ENCODE results near the gene CCM2L. TPM values are rescaled to one million over a fixed set of nuclear protein-coding genes. Genes with fewer than 3 reads are reported as not detected.

Gene CCM2L
- total RNA-seq (2022; extraction: Qiagen RNA extraction; ENCODE audit: low read depth) = 0.47 to 0.67 TPM (median 0.56 TPM) in 5 replicates

GRCh38 chr20:32010101-32010500 lies at the start of gene CCM2L:
Gene CCM2L, plus strand, starts transcription at chr20:32010438. Its CDS starts 17 bp downstream, at chr20:32010455.

GRCh38 chr20:31967830-31968249 lies 42.4 kb upstream of the CCM2L start, which contains the start of gene XKR7:
Gene XKR7, plus strand, starts transcription at chr20:31968151. Its CDS starts 25 bp downstream, at chr20:31968176.

GRCh38 chr20:32052090-32052777 lies 42.0 kb downstream of the CCM2L start, which contains the start of gene HCK:
Gene HCK, plus strand, starts transcription at chr20:32052242.

Other genes starting within 250 kb of the CCM2L start
- gene MYLK2, start 191.1 kb upstream of the CCM2L start, total RNA-seq (2022; extraction: Qiagen RNA extraction; ENCODE audit: low read depth) = 0.37 to 0.86 TPM (median 0.46 TPM) in 5 replicates
- 0.46 to 1.2 TPM (median 0.77 TPM) in 5 replicates for gene FOXS1, start 164.8 kb upstream of the CCM2L start, total RNA-seq (2022; extraction: Qiagen RNA extraction; ENCODE audit: low read depth)
- 0.57 to 1.8 TPM (median 0.95 TPM) in 5 replicates for gene DUSP15, start 139.9 kb upstream of the CCM2L start, total RNA-seq (2022; extraction: Qiagen RNA extraction; ENCODE audit: low read depth)
- gene TTLL9, start 139.8 kb upstream of the CCM2L start, total RNA-seq (2022; extraction: Qiagen RNA extraction; ENCODE audit: low read depth) = 0.03 to 0.15 TPM (median 0.09 TPM) in 5 replicates
- gene PDRG1, start 58.4 kb upstream of the CCM2L start, total RNA-seq (2022; extraction: Qiagen RNA extraction; ENCODE audit: low read depth) = 33.0 to 38.8 TPM (median 33.7 TPM) in 5 replicates
- gene XKR7, start 42.3 kb upstream of the CCM2L start, total RNA-seq (2022; extraction: Qiagen RNA extraction; ENCODE audit: low read depth) = 0.01 TPM in 1 of 5 replicates, not detected in the others
- 0.08 to 0.13 TPM (median 0.10 TPM) in 4 of 5 replicates, not detected in the other for gene HCK, start 41.8 kb downstream of the CCM2L start, total RNA-seq (2022; extraction: Qiagen RNA extraction; ENCODE audit: low read depth)
- 32.1 to 38.3 TPM (median 36.5 TPM) in 5 replicates for gene TM9SF4, start 99.3 kb downstream of the CCM2L start, total RNA-seq (2022; extraction: Qiagen RNA extraction; ENCODE audit: low read depth)
- gene PLAGL2, start 197.3 kb downstream of the CCM2L start, total RNA-seq (2022; extraction: Qiagen RNA extraction; ENCODE audit: low read depth) = 12.1 to 13.5 TPM (median 12.6 TPM) in 5 replicates
- 37.2 to 44.1 TPM (median 39.1 TPM) in 5 replicates for gene POFUT1, start 197.4 kb downstream of the CCM2L start, total RNA-seq (2022; extraction: Qiagen RNA extraction; ENCODE audit: low read depth)